ENCODE measurements around the gene SPATA31D1.

SPATA31D1 gene

GRCh38 chr9:81981883-81982282 lies 6.7 kb upstream of the SPATA31D1 start:
- no peak for TF ChIP-seq CTCF (IDR thresholded peaks at IDR 0.05)
- Histone ChIP-seq H3K4me3 (no peak overlapping the region), H3K4me1 (no peaks in the 10 kb centered on the region), H3K27ac (no peak overlapping the region), H3K9me3 (no peaks in the 10 kb centered on the region), H3K36me3 (no peaks in the 10 kb centered on the region), H3K27me3 (no peaks in the 10 kb centered on the region)
- intact Hi-C loops (cut with DNase I; ENCODE audit: low total_unique reads) = no loop called here
- DNase-seq = no peak

GRCh38 chr9:81984928-81985327 lies 3.6 kb upstream of the SPATA31D1 start:
- intact Hi-C loops (cut with DNase I; ENCODE audit: low total_unique reads) = no loop called here
- Histone ChIP-seq H3K27me3 (no peaks in the 10 kb centered on the region), H3K27ac (no peak overlapping the region), H3K4me1 (no peaks in the 10 kb centered on the region), H3K4me3 (no peak overlapping the region), H3K9me3 (no peaks in the 10 kb centered on the region), H3K36me3 (no peaks in the 10 kb centered on the region)
- TF ChIP-seq CTCF (IDR thresholded peaks at IDR 0.05) = no peak
- no peak for DNase-seq

GRCh38 chr9:81986051-81986450 lies 2.5 kb upstream of the SPATA31D1 start:
- no peak for DNase-seq
- no peak for TF ChIP-seq CTCF (IDR thresholded peaks at IDR 0.05)
- Histone ChIP-seq H3K4me3 (no peak overlapping the region), H3K4me1 (no peaks in the 10 kb centered on the region), H3K27ac (no peak overlapping the region), H3K9me3 (no peaks in the 10 kb centered on the region), H3K36me3 (no peaks in the 10 kb centered on the region), H3K27me3 (no peaks in the 10 kb centered on the region)
- intact Hi-C loops (cut with DNase I; ENCODE audit: low total_unique reads) = no loop called here

GRCh38 chr9:81989700-81990099 lies 1.1 kb downstream of the SPATA31D1 start:
- H3K4me3 ChIP-seq = no peak overlapping the region
- intact Hi-C loops (cut with DNase I; ENCODE audit: low total_unique reads) = no loop called here
- DNase-seq = no peak
- no peak for TF ChIP-seq CTCF (IDR thresholded peaks at IDR 0.05)
- H3K27ac ChIP-seq = no peak overlapping the region
- no peaks in the 10 kb centered on the region for H3K36me3 ChIP-seq
- no peaks in the 10 kb centered on the region for H3K27me3 ChIP-seq
- H3K4me1 ChIP-seq = no peaks in the 10 kb centered on the region
- no peaks in the 10 kb centered on the region for H3K9me3 ChIP-seq

- no peak overlapping the region for H3K27ac ChIP-seq
- intact Hi-C loops (cut with DNase I; ENCODE audit: low total_unique reads) = no loop called here
- H3K27me3 ChIP-seq = no peaks in the 10 kb centered on the region
- no peaks in the 10 kb centered on the region for H3K4me1 ChIP-seq
- DNase-seq = no peak
- no peak overlapping the region for H3K4me3 ChIP-seq
- H3K9me3 ChIP-seq = no peaks in the 10 kb centered on the region
- TF ChIP-seq CTCF (IDR thresholded peaks at IDR 0.05) = no peak
- H3K36me3 ChIP-seq = no peaks in the 10 kb centered on the region
These were observed 5.1 kb downstream of the SPATA31D1 start for GRCh38 chr9:81993656-81994055.

- Histone ChIP-seq H3K4me3 (no peak overlapping the region), H3K27ac (no peak overlapping the region), H3K4me1 (no peaks in the 10 kb centered on the region), H3K27me3 (no peaks in the 10 kb centered on the region), H3K9me3 (no peaks in the 10 kb centered on the region), H3K36me3 (no peaks in the 10 kb centered on the region)
- TF ChIP-seq CTCF (IDR thresholded peaks at IDR 0.05) = no peak
- intact Hi-C loops (cut with DNase I; ENCODE audit: low total_unique reads) = no loop called here
- DNase-seq = no peak
These were observed 11.2 kb downstream of the SPATA31D1 start for GRCh38 chr9:81999806-82000205.

Data from tibial artery (tissue), 4 donors.